Measurements from ENCODE around the gene ZCCHC10.
A peak's percentile ranks its signal among the peaks of the same experiment; 100 is the strongest.
"Not testable (repeated sequence)": the region's sequence is repeated elsewhere in the genome, so short reads cannot be mapped to it uniquely, and the experiment has no call there.

Gene ZCCHC10

GRCh38 chr5:133052317-133053175 is 26.2 kb upstream of the ZCCHC10 start:
- no peak for TF ChIP-seq POLR2AphosphoS5 (IDR thresholded peaks at IDR 0.05; ENCODE audit: low read depth, low read length)
- no peak for TF ChIP-seq TAF1 (IDR thresholded peaks at IDR 0.05; ENCODE audit: borderline replicate concordance, low read depth, low read length)
- no peak for TF ChIP-seq POLR2A (IDR thresholded peaks at IDR 0.05; ENCODE audit: low read depth, low read length)
- FAIRE-seq (peak; percentile 38), DNase-seq (ENCODE audit: insufficient read length) (peak; percentile 55)

- TF ChIP-seq POLR2AphosphoS5 (IDR thresholded peaks at IDR 0.05; ENCODE audit: low read depth, low read length) (peak; percentile 93), TAF1 (IDR thresholded peaks at IDR 0.05; ENCODE audit: borderline replicate concordance, low read depth, low read length) (peak; percentile 90), POLR2A (IDR thresholded peaks at IDR 0.05; ENCODE audit: low read depth, low read length) (peak; percentile 97)
- DNase-seq (ENCODE audit: insufficient read length) = peak; percentile 91
- peak; percentile 93 for FAIRE-seq
Observed at GRCh38 chr5:133051542-133052316, 25.4 kb upstream of the ZCCHC10 start, which contains the start of gene HSPA4. Gene HSPA4 (plus strand): TSS chr5:133052013. CDS start chr5:133052251, 238 bp downstream.

GRCh38 chr5:133051061-133051541 is 24.8 kb upstream of the ZCCHC10 start:
- DNase-seq (ENCODE audit: insufficient read length) (peak; percentile 26), FAIRE-seq (peak; percentile 46)
- TF ChIP-seq POLR2AphosphoS5 (IDR thresholded peaks at IDR 0.05; ENCODE audit: low read depth, low read length) = no peak
- TF ChIP-seq TAF1 (IDR thresholded peaks at IDR 0.05; ENCODE audit: borderline replicate concordance, low read depth, low read length) = no peak

DNA sequence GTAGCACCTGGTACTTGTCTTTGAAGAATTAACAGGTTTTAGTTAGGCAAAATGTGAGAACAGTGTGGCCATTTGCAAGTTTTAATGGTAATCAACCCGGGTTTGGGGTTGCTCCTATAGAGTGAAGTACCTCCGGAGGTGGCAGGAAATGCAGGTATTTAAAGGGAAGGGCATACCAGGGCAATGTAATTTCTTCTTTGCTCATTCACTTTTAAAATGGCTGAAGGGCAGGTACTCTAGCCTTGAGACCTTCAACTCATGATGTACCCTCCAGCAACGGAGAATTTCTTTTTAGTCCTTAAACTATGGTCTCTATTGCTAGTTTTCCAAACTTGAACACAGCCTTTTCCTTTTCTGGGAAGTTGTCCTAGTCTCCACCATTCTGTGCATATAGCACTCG is 24.2 kb upstream of the ZCCHC10 start:
- FAIRE-seq (no peak), DNase-seq (ENCODE audit: insufficient read length) (no peak)
- TF ChIP-seq POLR2A (IDR thresholded peaks at IDR 0.05; ENCODE audit: low read depth, low read length) (no peak), TAF1 (IDR thresholded peaks at IDR 0.05; ENCODE audit: borderline replicate concordance, low read depth, low read length) (no peak), POLR2AphosphoS5 (IDR thresholded peaks at IDR 0.05; ENCODE audit: low read depth, low read length) (no peak)

GRCh38 chr5:133049726-133050048 is 23.3 kb upstream of the ZCCHC10 start:
- DNase-seq (ENCODE audit: insufficient read length) (no peak), FAIRE-seq (no peak)
- no peak for TF ChIP-seq TAF1 (IDR thresholded peaks at IDR 0.05; ENCODE audit: borderline replicate concordance, low read depth, low read length)
- TF ChIP-seq POLR2A (IDR thresholded peaks at IDR 0.05; ENCODE audit: low read depth, low read length) = no peak
- no peak for TF ChIP-seq POLR2AphosphoS5 (IDR thresholded peaks at IDR 0.05; ENCODE audit: low read depth, low read length)

DNA sequence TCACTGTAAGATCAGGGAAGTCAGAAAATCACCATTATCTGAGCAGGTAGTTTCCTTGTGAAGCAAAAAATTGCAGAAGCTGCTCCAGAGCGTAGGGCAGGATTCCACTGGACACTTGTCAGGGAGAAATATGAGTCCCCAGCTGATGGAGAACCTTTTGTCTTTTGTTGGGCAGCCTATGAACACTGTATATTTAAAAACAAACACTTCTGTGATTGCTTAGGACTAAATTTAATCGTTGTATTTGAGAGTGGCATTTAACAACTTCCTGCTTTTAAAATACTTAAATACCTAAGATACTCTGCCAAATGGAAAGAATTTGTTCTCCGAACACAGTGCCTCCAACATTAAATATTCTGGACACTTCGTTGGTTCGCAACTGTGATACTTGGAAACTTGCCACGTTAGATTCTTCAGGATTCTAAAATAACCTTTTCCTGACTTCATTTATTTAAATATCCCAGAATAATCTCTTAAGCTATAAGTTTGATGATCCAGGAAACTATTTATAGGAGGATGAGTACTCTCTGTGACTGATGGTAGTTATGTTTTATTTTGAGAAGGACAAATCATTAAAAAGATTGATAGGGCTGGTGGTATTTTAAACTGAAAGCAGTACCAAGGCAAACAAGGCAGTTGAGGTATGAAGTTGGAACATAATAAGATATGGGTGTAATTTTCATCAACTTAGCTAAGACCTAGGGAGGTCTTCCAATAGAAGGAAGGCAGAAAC is 22.8 kb upstream of the ZCCHC10 start:
- DNase-seq (ENCODE audit: insufficient read length) = no peak
- TF ChIP-seq POLR2A (IDR thresholded peaks at IDR 0.05; ENCODE audit: low read depth, low read length) = no peak
- no peak for TF ChIP-seq POLR2AphosphoS5 (IDR thresholded peaks at IDR 0.05; ENCODE audit: low read depth, low read length)
- no peak for TF ChIP-seq TAF1 (IDR thresholded peaks at IDR 0.05; ENCODE audit: borderline replicate concordance, low read depth, low read length)
- no peak for FAIRE-seq

DNA sequence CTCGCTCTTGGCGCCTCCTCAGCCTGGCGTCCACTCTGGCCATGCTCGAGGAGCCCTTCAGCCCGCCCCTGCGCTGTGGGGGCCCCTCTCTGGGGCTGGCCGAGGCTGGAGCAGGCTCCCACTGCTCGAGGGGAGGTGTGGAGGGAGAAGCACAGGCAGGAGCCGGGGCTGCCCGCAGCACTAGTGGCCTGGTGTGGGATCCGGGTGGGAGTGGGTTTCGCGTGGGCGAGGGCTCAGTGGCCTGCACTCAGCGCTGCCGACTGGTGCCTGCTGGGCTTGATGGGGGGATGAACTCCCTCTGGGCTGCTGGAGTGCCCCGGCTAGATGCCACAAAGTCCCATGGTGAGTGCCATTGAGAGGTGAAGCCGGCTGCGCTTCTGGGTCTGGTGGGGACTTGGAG is 21.1 kb upstream of the ZCCHC10 start:
- no peak for DNase-seq (ENCODE audit: insufficient read length)
- TF ChIP-seq POLR2A (IDR thresholded peaks at IDR 0.05; ENCODE audit: low read depth, low read length) = no peak
- no peak for TF ChIP-seq POLR2AphosphoS5 (IDR thresholded peaks at IDR 0.05; ENCODE audit: low read depth, low read length)
- no peak for TF ChIP-seq TAF1 (IDR thresholded peaks at IDR 0.05; ENCODE audit: borderline replicate concordance, low read depth, low read length)
- FAIRE-seq = no peak

GRCh38 chr5:133046560-133046959 is 20.2 kb upstream of the ZCCHC10 start:
- not testable (repeated sequence) for FAIRE-seq; DNase-seq (ENCODE audit: insufficient read length)

GRCh38 chr5:133041910-133042309 is 15.6 kb upstream of the ZCCHC10 start:
- no peak for TF ChIP-seq POLR2A (IDR thresholded peaks at IDR 0.05; ENCODE audit: low read depth, low read length)
- TF ChIP-seq POLR2AphosphoS5 (IDR thresholded peaks at IDR 0.05; ENCODE audit: low read depth, low read length) = no peak
- TF ChIP-seq TAF1 (IDR thresholded peaks at IDR 0.05; ENCODE audit: borderline replicate concordance, low read depth, low read length) = no peak
- no peak for DNase-seq (ENCODE audit: insufficient read length)
- no peak for FAIRE-seq

DNA sequence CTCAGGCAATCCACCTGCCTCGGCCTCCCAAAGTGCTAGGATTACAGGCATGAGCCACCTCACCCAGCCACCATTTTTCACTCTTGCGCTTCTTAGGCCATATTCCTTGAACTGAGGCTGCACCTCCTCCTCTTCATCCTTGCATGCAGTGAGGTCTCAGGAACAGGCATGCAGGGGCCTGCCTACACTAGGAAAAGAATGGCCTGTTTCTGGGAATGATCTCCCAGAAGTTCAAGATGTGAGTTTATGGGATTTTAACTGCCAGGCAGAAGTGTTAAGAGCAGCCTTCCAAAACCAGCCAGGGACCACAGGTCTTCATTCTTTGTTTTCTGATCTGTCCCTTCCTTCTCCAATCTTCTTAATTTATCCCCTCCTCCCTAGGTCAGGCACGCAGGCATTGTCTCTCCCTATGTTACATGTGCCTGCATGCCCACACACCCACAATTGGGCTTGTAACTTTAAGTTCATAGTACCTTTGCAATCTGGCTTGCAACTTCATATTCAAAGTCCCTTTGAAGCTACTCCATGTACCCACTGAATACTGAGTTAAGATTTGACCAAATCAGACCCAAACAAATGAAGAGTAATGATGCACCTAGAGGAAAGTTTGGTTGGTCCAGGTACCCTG is 14.9 kb upstream of the ZCCHC10 start:
- no peak for DNase-seq (ENCODE audit: insufficient read length)
- TF ChIP-seq POLR2A (IDR thresholded peaks at IDR 0.05; ENCODE audit: low read depth, low read length) (no peak), TAF1 (IDR thresholded peaks at IDR 0.05; ENCODE audit: borderline replicate concordance, low read depth, low read length) (no peak), POLR2AphosphoS5 (IDR thresholded peaks at IDR 0.05; ENCODE audit: low read depth, low read length) (no peak)
- no peak for FAIRE-seq

- not testable (repeated sequence) for FAIRE-seq; DNase-seq (ENCODE audit: insufficient read length)
Observed at GRCh38 chr5:133036677-133037076, 10.3 kb upstream of the ZCCHC10 start.

Data from GM12892 (cell line).